Measurements from ENCODE around the gene NOD2.
A peak's percentile ranks its signal among the peaks of the same experiment; 100 is the strongest.

DNA sequence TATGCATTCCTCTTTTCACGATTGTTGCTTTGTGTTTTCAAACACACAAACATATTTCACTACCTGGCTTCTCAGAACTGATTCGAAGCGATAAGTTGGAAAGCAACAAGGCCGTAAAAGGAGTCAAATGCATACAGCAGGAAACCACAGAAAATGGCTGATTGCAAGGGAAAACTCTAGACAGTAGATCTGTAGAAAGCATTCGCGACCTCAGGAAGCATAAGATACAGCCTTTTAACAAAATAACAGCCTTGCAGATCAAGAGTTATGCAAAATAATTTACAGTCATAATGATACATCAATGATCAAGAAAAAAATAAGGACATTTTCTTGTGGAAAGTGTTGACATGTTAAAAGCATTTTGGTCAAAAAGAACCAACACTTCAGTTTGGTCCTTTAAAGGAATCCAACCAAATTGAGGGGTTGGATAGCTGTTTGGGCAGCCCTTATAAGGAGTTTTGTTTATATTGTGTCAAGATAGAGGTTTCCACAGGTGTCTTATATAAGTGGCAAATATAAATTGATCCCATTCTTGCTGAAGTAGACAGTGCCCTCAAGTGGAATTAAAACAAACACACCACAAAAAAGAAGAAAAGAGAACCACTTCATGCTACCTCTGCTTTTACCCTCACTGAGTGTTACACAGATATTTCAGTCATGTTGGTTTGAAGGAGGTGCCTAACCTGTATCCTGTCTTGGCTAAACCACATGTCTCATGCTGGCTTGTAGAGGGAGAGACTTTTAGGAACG is 54.0 kb downstream of the NOD2 start:
- TF ChIP-seq, protein P1, sequence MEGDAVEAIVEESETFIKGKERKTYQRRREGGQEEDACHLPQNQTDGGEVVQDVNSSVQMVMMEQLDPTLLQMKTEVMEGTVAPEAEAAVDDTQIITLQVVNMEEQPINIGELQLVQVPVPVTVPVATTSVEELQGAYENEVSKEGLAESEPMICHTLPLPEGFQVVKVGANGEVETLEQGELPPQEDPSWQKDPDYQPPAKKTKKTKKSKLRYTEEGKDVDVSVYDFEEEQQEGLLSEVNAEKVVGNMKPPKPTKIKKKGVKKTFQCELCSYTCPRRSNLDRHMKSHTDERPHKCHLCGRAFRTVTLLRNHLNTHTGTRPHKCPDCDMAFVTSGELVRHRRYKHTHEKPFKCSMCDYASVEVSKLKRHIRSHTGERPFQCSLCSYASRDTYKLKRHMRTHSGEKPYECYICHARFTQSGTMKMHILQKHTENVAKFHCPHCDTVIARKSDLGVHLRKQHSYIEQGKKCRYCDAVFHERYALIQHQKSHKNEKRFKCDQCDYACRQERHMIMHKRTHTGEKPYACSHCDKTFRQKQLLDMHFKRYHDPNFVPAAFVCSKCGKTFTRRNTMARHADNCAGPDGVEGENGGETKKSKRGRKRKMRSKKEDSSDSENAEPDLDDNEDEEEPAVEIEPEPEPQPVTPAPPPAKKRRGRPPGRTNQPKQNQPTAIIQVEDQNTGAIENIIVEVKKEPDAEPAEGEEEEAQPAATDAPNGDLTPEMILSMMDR (IDR thresholded peaks at IDR 0.05) = peak in 4 of 5 experiments; percentile 15 to 29 (median 23)
- TF ChIP-seq POLR2AphosphoS5 (IDR thresholded peaks at IDR 0.05) = no peak

All from transverse colon (tissue), 4 donors.